Activated CD8-positive, alpha-beta T cell treated with anti-CD3 and anti-CD28 coated beads, Interleukin-2, amount 10 ng/mL, durations not matched to agents 7 days and 5 days (primary cell): ENCODE data around the gene SLPI. TPM values are rescaled to one million over a fixed set of nuclear protein-coding genes. Genes with fewer than 3 reads are reported as not detected.

Experiments
- ATAC-seq: fragments of 150-1000 bp; cut with Tn5 transposase; one replicate; pipeline ENCODE4 v1.10.0; 2021; ENCODE audit warnings: moderate library complexity
- CTCF ChIA-PET: fragments of 350-600 bp; sonication (Branson Sonifier 250); formaldehyde crosslinking; loops from one replicate; lab custom pipeline; 2021; ENCODE audit warnings: antibody characterized with exemption; lab: Charles Lee
- POLR2A ChIA-PET: fragments of 350-600 bp; sonication (Branson Sonifier 250); formaldehyde crosslinking; loops from one replicate; lab custom pipeline; 2021; ENCODE audit warnings: antibody characterized with exemption; lab: Charles Lee
- DNase-seq: peaks from one replicate; pipeline ENCODE4 v3.0.0-alpha.2; 2020
- H3K27ac Mint-ChIP-seq: one replicate; pipeline ENCODE4 v1.8.0; 2021; ENCODE audit warnings: mild to moderate bottlenecking, mixed read lengths
- H3K27me3 Mint-ChIP-seq: one replicate; pipeline ENCODE4 v1.8.0; 2021; ENCODE audit warnings: low read depth, mixed read lengths
- H3K36me3 Mint-ChIP-seq: one replicate; pipeline ENCODE4 v1.8.0; 2021; ENCODE audit warnings: low read depth, mixed read lengths
- H3K4me1 Mint-ChIP-seq: one replicate; pipeline ENCODE4 v1.8.0; 2021; ENCODE audit warnings: low read depth, mixed read lengths
- H3K4me3 Mint-ChIP-seq: one replicate; pipeline ENCODE4 v1.8.0; 2021; ENCODE audit warnings: mild to moderate bottlenecking, mixed read lengths
- H3K9me3 Mint-ChIP-seq: one replicate; pipeline ENCODE4 v1.8.0; 2022; ENCODE audit warnings: mixed read lengths; ENCODE audit not compliant: insufficient read depth
- total RNA-seq, 2 experiments: library from RNA; stranded (reverse); gene quantifications; one replicate each; pipeline ENCODE4 v1.2.3, GENCODE V29; 2021

The SLPI gene
- total RNA-seq, 2 experiments from 2014 or later, result not detected

DNA sequence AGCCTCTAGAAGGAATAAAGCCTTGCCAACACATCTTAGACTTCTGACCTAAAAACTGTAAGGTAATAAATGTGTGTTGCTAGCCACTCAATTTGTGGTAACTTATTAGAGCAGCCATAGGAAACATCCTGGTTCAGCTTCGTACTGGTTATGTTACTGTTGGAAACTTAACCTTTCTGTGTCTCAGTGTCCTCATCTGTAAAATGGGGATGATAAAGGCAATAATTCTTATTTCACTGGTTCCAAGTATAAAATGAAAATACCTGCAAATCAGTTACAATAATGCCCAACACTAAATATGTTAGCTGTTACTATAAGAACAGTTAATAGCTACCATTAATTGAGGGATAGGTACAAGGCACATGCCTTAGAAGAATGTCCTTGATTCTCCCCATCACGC lies 38.0 kb upstream of the SLPI start:
- Mint-ChIP-seq H3K27ac (no peak overlapping the region), H3K4me1 (peaks cover 11% of the 10 kb centered on the region), H3K36me3 (no peaks in the 10 kb centered on the region), H3K9me3 (no peaks in the 10 kb centered on the region), H3K27me3 (peaks cover 36% of the 10 kb centered on the region), H3K4me3 (no peak overlapping the region)
- DNase-seq (no peak), ATAC-seq (no peak)
- ChIA-PET CTCF (interaction anchor here (0.7 to 6.1 kb wide), 18 partner anchors 8 to 479 kb away, joined by 3 to 131 read pairs (median 16); partner anchors contain the start of gene KCNS1), POLR2A (no interaction called here)

GRCh38 chr20:45291526-45291925 lies 37.2 kb upstream of the SLPI start:
- DNase-seq (no peak), ATAC-seq (no peak)
- H3K27ac Mint-ChIP-seq, result no peak overlapping the region
- ChIA-PET POLR2A (no interaction called here), CTCF (interaction anchor here (0.8 to 6.1 kb wide), 22 partner anchors 9 to 480 kb away, joined by 3 to 131 read pairs (median 6); partner anchors contain the start of genes DBNDD2 and KCNS1)
- H3K4me1 Mint-ChIP-seq, result peaks cover 11% of the 10 kb centered on the region
- peaks cover 37% of the 10 kb centered on the region for H3K27me3 Mint-ChIP-seq
- H3K4me3 Mint-ChIP-seq, result no peak overlapping the region
- H3K9me3 Mint-ChIP-seq, result no peaks in the 10 kb centered on the region
- no peaks in the 10 kb centered on the region for H3K36me3 Mint-ChIP-seq

DNA sequence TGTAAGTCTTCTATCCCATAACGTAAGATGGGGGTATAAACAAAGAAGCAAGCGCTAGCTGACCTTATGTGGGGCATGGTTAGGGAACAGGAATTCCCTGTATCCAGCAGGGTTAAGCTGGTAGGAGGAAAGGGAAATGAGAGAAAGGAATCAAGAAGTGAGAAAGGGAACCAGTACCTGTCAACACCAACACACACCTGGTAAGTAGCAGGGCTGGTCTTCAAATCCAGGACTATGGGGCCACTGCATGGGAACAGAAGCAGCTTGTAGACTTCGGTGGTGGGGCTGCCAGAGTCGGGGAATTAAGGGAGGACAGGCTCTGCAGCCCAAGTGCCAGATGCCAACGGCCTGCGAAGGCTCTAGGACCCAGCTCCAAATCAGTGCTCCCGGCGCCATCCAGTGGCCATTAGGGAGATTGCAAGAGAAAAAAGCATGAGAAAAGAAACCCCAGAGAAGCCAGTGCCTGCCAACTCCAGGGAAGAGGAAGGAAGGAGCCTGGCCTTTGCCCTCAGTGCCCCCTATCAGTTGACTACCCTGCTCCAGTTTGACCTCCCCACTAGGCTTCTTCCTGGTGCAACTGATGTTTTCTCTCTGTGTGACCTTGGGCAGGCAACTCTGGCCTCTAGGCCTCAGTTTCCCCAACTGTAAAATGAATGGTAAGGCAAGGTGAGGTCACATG lies 36.5 kb upstream of the SLPI start:
- Mint-ChIP-seq H3K27ac (no peak overlapping the region), H3K27me3 (peaks cover 37% of the 10 kb centered on the region), H3K4me3 (no peak overlapping the region), H3K9me3 (no peaks in the 10 kb centered on the region), H3K4me1 (peaks cover 7% of the 10 kb centered on the region), H3K36me3 (no peaks in the 10 kb centered on the region)
- ATAC-seq, result peak; percentile 51
- POLR2A ChIA-PET, result interaction anchor here (0.8 kb wide), 1 partner anchor 10 kb away, joined by 3 read pairs; no protein-coding TSS in a partner anchor
- CTCF ChIA-PET, result interaction anchor here (0.6 to 6.1 kb wide), 38 partner anchors 8 to 480 kb away, joined by 3 to 131 read pairs (median 4); partner anchors contain the start of genes DBNDD2 and KCNS1
- DNase-seq, result peak; percentile 79

- Mint-ChIP-seq H3K27me3 (peaks cover 37% of the 10 kb centered on the region), H3K27ac (no peak overlapping the region), H3K4me3 (no peak overlapping the region), H3K4me1 (peaks cover 7% of the 10 kb centered on the region), H3K9me3 (no peaks in the 10 kb centered on the region), H3K36me3 (no peaks in the 10 kb centered on the region)
- DNase-seq, result no peak
- ChIA-PET CTCF (interaction anchor here (0.6 to 6.1 kb wide), 37 partner anchors 7 to 481 kb away, joined by 3 to 131 read pairs (median 4); partner anchors contain the start of genes DBNDD2 and KCNS1), POLR2A (interaction anchor here (0.5 to 0.8 kb wide), 2 partner anchors 11 to 128 kb away, joined by 3 read pairs; no protein-coding TSS in a partner anchor)
- no peak for ATAC-seq
Observed at GRCh38 chr20:45289942-45290676, 35.7 kb upstream of the SLPI start.

- ChIA-PET POLR2A (no interaction called here), CTCF (interaction anchor here (0.7 to 1.1 kb wide), 3 partner anchors 14 to 482 kb away, joined by 3 to 4 read pairs (median 4); no protein-coding TSS in a partner anchor)
- H3K9me3 Mint-ChIP-seq, result no peaks in the 10 kb centered on the region
- ATAC-seq (no peak), DNase-seq (no peak)
- peaks cover 4% of the 10 kb centered on the region for H3K4me1 Mint-ChIP-seq
- peaks cover 28% of the 10 kb centered on the region for H3K27me3 Mint-ChIP-seq
- H3K36me3 Mint-ChIP-seq, result no peaks in the 10 kb centered on the region
- no peak overlapping the region for H3K4me3 Mint-ChIP-seq
- no peak overlapping the region for H3K27ac Mint-ChIP-seq
Observed at GRCh38 chr20:45288860-45289259, 34.5 kb upstream of the SLPI start.

- Mint-ChIP-seq H3K4me3 (no peak overlapping the region), H3K4me1 (peaks cover 2% of the 10 kb centered on the region), H3K36me3 (no peaks in the 10 kb centered on the region), H3K9me3 (no peaks in the 10 kb centered on the region), H3K27me3 (peaks cover 26% of the 10 kb centered on the region), H3K27ac (no peak overlapping the region)
- DNase-seq (no peak), ATAC-seq (no peak)
- ChIA-PET CTCF (interaction anchor here (0.7 to 1.5 kb wide), 4 partner anchors 15 to 483 kb away, joined by 3 to 4 read pairs (median 4); no protein-coding TSS in a partner anchor), POLR2A (no interaction called here)
Observed at GRCh38 chr20:45288376-45288775, 34.0 kb upstream of the SLPI start.

DNA sequence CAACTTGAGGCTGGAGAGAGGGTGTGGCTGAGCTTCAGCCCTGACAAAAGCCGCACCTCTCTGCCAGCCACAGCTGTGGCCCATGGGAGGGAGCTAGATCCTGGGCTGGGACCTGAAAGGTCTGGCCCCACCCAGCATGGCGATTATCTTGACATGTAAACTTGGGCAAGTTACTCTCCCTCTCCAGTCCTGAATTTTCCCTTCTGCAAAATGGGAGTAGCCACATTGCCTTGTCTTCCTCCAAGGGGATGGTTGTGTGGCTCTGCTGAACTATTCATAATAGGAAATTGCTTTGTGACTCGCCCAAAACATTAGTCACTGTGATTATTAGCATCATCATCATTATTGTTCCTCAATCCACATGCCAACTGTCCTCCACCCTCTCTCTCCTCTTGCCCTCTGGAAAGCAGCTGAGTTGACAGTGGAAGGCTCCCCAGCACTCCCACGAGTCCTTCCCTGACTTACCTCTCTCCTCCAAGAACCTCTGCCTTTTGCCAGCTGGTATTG lies 29.2 kb upstream of the SLPI start:
- H3K27me3 Mint-ChIP-seq, result peaks cover 26% of the 10 kb centered on the region
- ChIA-PET POLR2A (no interaction called here), CTCF (interaction anchor here (1.9 to 3.1 kb wide), 2 partner anchors 7 to 10 kb away, joined by 5 to 21 read pairs; no protein-coding TSS in a partner anchor)
- no peak overlapping the region for H3K27ac Mint-ChIP-seq
- DNase-seq (no peak), ATAC-seq (no peak)
- no peaks in the 10 kb centered on the region for H3K4me1 Mint-ChIP-seq
- H3K9me3 Mint-ChIP-seq, result no peaks in the 10 kb centered on the region
- H3K4me3 Mint-ChIP-seq, result no peak overlapping the region
- no peaks in the 10 kb centered on the region for H3K36me3 Mint-ChIP-seq

DNA sequence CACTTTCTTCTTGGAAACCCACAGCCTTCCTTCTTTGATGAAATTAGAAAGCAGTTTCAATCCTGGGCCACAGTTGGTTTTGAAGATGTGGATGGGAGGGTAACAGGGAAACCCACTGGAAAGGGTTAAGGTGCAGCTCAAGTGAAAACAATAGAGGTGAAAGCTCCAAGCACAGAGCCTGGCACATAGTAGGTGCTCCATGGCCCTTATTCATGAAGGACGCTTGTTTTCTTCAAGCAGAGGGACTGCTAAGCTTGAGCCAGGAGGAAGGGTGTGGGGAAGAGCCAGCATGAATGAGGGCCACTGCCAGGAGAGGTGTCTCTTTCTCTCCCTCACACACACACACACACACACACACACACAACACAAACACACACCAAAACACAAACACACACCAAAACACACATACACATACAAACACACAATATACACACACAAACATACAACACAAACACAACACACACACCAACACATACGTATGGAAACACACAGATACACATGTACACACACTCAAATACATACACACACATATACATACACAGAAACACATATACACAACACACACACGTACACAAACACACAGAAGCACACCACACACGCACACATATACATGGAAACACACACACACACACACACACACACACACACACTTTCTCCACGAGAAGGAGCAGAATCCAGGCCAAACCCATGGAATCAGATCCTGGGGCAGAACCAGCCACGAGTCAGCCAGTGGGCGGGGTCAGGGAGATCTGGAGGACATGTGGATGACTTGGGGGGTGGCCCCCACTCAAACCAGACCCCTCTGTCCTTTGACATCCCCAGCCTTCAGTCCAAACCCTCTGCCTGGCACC lies 28.6 kb upstream of the SLPI start:
- ChIA-PET POLR2A (no interaction called here), CTCF (interaction anchor here (1.5 to 3.1 kb wide), 3 partner anchors 8 to 11 kb away, joined by 5 to 21 read pairs (median 8); no protein-coding TSS in a partner anchor)
- Mint-ChIP-seq H3K4me1 (no peaks in the 10 kb centered on the region), H3K27ac (no peak overlapping the region), H3K9me3 (no peaks in the 10 kb centered on the region), H3K36me3 (no peaks in the 10 kb centered on the region), H3K27me3 (peaks cover 25% of the 10 kb centered on the region), H3K4me3 (no peak overlapping the region)
- DNase-seq (no peak), ATAC-seq (no peak)

DNA sequence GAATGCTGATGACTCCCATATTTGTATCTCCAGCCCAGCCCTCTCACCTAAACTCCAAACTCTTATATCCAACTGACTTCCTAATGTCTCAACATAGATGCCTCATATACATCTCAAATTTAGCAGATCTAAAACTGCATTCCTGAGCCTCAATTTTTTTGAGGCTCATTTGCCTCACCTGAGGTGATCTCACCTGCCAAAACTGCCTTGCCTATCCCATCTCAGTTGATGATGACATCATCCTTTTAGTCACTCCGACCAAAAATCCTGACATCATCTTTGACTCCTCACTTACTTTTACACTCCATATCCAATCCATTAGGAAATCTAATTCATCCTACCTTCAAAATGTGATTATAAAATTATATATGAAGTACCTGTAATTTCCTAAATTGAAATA lies 25.6 kb upstream of the SLPI start:
- H3K4me1 Mint-ChIP-seq, result no peaks in the 10 kb centered on the region
- H3K27me3 Mint-ChIP-seq, result peaks cover 27% of the 10 kb centered on the region
- no peak overlapping the region for H3K4me3 Mint-ChIP-seq
- H3K36me3 Mint-ChIP-seq, result no peaks in the 10 kb centered on the region
- no peak for ATAC-seq
- no peak overlapping the region for H3K27ac Mint-ChIP-seq
- ChIA-PET CTCF (interaction anchor here (0.9 to 4.3 kb wide), 2 partner anchors 11 to 14 kb away, joined by 3 to 17 read pairs; no protein-coding TSS in a partner anchor), POLR2A (no interaction called here)
- no peaks in the 10 kb centered on the region for H3K9me3 Mint-ChIP-seq
- no peak for DNase-seq

DNA sequence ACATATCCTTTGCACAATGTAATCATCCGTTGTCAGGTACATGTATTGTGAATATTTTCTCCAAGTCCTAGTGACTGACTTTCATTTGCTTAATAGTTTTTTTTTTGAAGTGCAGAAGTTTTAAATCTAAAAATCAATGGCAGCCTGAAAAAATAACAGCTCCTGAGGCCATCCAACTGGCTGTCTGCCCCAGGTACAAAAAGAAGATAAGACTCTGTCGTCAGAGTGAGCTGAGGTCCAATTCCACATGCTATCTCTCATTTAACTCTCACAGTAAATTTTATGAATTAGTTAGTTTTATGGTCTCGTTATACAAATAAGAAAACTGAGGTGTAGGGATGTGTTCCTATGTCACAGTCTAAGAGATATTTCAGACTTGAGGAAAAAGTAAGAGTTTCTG lies 21.0 kb upstream of the SLPI start:
- no peaks in the 10 kb centered on the region for H3K36me3 Mint-ChIP-seq
- H3K27ac Mint-ChIP-seq, result no peak overlapping the region
- H3K4me1 Mint-ChIP-seq, result no peaks in the 10 kb centered on the region
- CTCF ChIA-PET, result interaction anchor here (1.0 kb wide), 1 partner anchor 18 kb away, joined by 4 read pairs; no protein-coding TSS in a partner anchor
- peaks cover 44% of the 10 kb centered on the region for H3K27me3 Mint-ChIP-seq
- DNase-seq (no peak), ATAC-seq (no peak)
- POLR2A ChIA-PET, result no interaction called here
- H3K9me3 Mint-ChIP-seq, result no peaks in the 10 kb centered on the region
- H3K4me3 Mint-ChIP-seq, result no peak overlapping the region
